Measurements from ENCODE around the gene SSBP1. TPM values are rescaled to one million over a fixed set of nuclear protein-coding genes. Genes with fewer than 3 reads are reported as not detected.

The SSBP1 gene
- total and polyA plus RNA-seq, 8 donors = 17.4 to 207 (median 104) TPM

DNA sequence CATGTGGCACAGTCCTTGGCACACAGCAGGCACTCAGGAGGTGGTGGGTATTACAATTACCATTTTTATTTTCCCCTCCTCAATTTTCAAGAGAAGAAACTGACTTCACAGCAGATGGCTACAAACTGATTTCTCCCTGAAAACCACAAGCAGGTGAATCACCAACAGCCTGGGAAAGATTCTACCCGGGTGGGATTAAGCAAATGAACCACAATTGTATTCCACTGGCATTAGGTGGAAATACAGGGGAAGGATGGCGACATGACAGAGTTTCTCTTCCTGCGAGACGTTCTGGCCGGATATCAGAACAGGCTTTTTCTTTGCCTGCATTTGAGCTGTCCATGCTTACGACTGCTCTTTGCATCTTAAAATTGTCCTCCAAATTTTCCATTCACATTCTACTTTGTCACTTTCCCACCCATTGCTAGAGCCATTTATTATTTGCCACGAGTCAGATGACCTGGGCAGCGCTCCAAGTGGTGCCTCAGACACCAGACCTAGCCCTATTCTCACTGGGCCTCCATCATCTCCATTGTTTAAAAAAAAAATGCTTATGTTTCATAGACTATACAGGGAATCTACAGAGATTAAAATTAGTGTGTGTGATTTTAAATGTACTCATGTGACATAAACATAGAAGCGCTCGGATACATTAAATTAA, 40.8 kb upstream of the SSBP1 start:
- intact Hi-C loops (cut with DNase I; ENCODE audit: low total_unique reads) = no loop called here
- peak overlapping the region in 2 of 5 donors; percentile 46 to 60 for H3K27ac ChIP-seq

GRCh38 chr7:141698247-141699015, 39.7 kb upstream of the SSBP1 start:
- H3K36me3 ChIP-seq = no peaks in the 10 kb centered on the region
- H3K4me1 ChIP-seq = peaks cover 59 to 88% (median 75%) of the 10 kb centered on the region in 4 donors
- H3K4me3 ChIP-seq = no peak overlapping the region
- TF ChIP-seq EP300 (IDR thresholded peaks at IDR 0.05) = no peak
- TF ChIP-seq POLR2AphosphoS5 (IDR thresholded peaks at IDR 0.05) = no peak
- TF ChIP-seq, protein P1, sequence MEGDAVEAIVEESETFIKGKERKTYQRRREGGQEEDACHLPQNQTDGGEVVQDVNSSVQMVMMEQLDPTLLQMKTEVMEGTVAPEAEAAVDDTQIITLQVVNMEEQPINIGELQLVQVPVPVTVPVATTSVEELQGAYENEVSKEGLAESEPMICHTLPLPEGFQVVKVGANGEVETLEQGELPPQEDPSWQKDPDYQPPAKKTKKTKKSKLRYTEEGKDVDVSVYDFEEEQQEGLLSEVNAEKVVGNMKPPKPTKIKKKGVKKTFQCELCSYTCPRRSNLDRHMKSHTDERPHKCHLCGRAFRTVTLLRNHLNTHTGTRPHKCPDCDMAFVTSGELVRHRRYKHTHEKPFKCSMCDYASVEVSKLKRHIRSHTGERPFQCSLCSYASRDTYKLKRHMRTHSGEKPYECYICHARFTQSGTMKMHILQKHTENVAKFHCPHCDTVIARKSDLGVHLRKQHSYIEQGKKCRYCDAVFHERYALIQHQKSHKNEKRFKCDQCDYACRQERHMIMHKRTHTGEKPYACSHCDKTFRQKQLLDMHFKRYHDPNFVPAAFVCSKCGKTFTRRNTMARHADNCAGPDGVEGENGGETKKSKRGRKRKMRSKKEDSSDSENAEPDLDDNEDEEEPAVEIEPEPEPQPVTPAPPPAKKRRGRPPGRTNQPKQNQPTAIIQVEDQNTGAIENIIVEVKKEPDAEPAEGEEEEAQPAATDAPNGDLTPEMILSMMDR (IDR thresholded peaks at IDR 0.05) = no peak
- no peak for TF ChIP-seq POLR2A (IDR thresholded peaks at IDR 0.05)
- peak in 1 of 2 donors; percentile 23 for DNase-seq
- no peaks in the 10 kb centered on the region for H3K27me3 ChIP-seq
- H3K9me3 ChIP-seq = no peaks in the 10 kb centered on the region
- WGBS, 5 donors = 70 to 91% (median 81%) methylated on average over 1 of the region's 1 CpG
- intact Hi-C loops (cut with DNase I; ENCODE audit: low total_unique reads) = no loop called here
- peak overlapping the region in 3 of 5 donors; percentile 46 to 62 (median 53) for H3K27ac ChIP-seq

More for the DNA sequence above, 40.8 kb upstream of the SSBP1 start:
- no peaks in the 10 kb centered on the region for H3K27me3 ChIP-seq
- TF ChIP-seq POLR2A (IDR thresholded peaks at IDR 0.05) (no peak), EP300 (IDR thresholded peaks at IDR 0.05) (no peak), POLR2AphosphoS5 (IDR thresholded peaks at IDR 0.05) (no peak)
- TF ChIP-seq, protein P1 (IDR thresholded peaks at IDR 0.05) = no peak
- H3K9me3 ChIP-seq = no peaks in the 10 kb centered on the region
- no peak overlapping the region for H3K4me3 ChIP-seq
- peaks cover 49 to 81% (median 66%) of the 10 kb centered on the region in 4 donors for H3K4me1 ChIP-seq
- no peaks in the 10 kb centered on the region for H3K36me3 ChIP-seq
- no peak for DNase-seq
- 71 to 82% (median 78%) methylated on average over 10 of the region's 10 CpGs for WGBS, 5 donors

GRCh38 chr7:141699860-141700259, 38.3 kb upstream of the SSBP1 start:
- H3K27me3 ChIP-seq = no peaks in the 10 kb centered on the region
- DNase-seq = no peak
- no peaks in the 10 kb centered on the region for H3K36me3 ChIP-seq
- intact Hi-C loops (cut with DNase I; ENCODE audit: low total_unique reads) = no loop called here
- H3K9me3 ChIP-seq = no peaks in the 10 kb centered on the region
- TF ChIP-seq EP300 (IDR thresholded peaks at IDR 0.05) (no peak), POLR2A (IDR thresholded peaks at IDR 0.05) (no peak), POLR2AphosphoS5 (IDR thresholded peaks at IDR 0.05) (no peak)
- TF ChIP-seq, protein P1 (IDR thresholded peaks at IDR 0.05) = no peak
- peak overlapping the region in 1 of 5 donors; percentile 88 for H3K27ac ChIP-seq
- H3K4me3 ChIP-seq = no peak overlapping the region
- 38 to 72% (median 58%) methylated on average over 3 of the region's 3 CpGs for whole genome bisulfite sequencing, 5 donors
- H3K4me1 ChIP-seq = peaks cover 58 to 85% (median 68%) of the 10 kb centered on the region in 4 donors

DNA sequence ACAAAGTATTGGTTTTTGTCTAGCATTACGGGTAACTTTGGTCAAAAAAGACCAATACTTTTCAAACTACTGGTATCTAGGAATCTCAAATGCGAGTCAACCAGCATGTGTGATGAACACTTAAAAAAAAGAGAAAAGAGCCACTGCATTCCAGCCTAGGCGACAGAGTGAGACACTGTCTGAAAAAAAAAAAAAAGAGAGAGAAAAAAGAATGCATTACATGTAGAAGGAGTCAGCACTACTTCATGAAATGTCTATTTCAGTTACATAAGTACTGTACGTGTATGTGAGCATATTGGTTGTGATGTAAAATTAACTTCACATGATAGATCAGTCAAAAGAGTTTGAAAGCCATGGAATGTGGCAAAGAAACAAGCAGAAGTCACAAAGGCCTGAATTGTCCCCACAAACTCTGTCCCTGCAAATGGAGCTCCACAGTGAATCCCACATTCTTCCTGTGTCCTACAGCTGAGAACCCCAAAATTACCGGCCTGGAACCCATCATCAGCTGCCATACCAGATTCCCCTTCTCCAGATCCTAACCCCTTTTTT, 37.8 kb upstream of the SSBP1 start:
- peak overlapping the region; percentile 86 to 96 (median 92) for H3K4me3 ChIP-seq
- H3K27me3 ChIP-seq = no peaks in the 10 kb centered on the region
- TF ChIP-seq, protein P1 (IDR thresholded peaks at IDR 0.05) = no peak
- TF ChIP-seq EP300 (IDR thresholded peaks at IDR 0.05) (no peak), POLR2AphosphoS5 (IDR thresholded peaks at IDR 0.05) (no peak), POLR2A (IDR thresholded peaks at IDR 0.05) (no peak)
- no peak for DNase-seq
- H3K4me1 ChIP-seq = peaks cover 53 to 80% (median 65%) of the 10 kb centered on the region in 4 donors
- no peaks in the 10 kb centered on the region for H3K9me3 ChIP-seq
- H3K36me3 ChIP-seq = no peaks in the 10 kb centered on the region
- peak overlapping the region; percentile 70 to 93 (median 88) for H3K27ac ChIP-seq
- 52 to 68% (median 56%) methylated on average over 5 of the region's 5 CpGs for WGBS, 5 donors
- intact Hi-C loops (cut with DNase I; ENCODE audit: low total_unique reads) = no loop called here

Data from stomach (tissue), 9 donors.